ENCODE data around the gene DNAH17. TPM values are rescaled to one million over a fixed set of nuclear protein-coding genes. Genes with fewer than 3 reads are reported as not detected.

Gene DNAH17
- total and polyA plus RNA-seq, 2 of the 13 experiments (the other 11 are each of a cell fraction or from before 2014, with no cell fraction given): 0.86 to 1.6 TPM

DNA sequence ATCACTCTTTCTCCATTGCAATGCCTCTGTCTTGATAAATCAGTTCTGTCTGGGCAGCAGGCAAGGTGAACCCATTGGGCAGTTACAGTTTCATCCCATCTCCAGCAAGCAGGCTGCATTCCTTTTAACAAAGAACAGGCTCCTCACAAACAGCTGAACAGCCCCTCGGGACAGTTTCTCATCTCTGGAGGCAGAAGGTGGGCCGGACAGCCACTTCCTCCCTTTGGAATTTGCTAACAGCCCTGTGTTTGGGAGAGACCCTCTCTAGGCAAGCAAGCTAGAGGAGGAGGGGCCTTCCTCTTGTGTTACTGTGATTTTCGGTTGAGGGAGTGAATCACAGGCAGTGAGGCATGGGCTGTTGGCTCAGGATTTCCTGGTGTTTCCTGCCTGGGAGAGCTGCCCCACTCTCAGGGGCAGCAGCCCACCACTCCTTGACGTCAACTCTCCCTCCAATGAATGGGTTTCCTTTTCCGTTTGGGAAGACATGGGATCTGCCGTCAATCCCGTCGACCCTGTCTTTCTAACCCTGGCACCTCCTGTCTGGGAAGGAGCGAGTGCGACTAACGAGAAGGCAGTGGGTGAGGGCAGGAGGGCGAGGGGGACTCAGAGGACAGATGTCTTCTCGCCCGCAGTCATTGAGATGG, 202.4 kb downstream of the DNAH17 start (continued):
- no peak for TF ChIP-seq TARDBP (CRISPR knock-in tag; IDR thresholded peaks at IDR 0.05)
- no peak for TF ChIP-seq ZZZ3 (CRISPR knock-in tag; IDR thresholded peaks at IDR 0.05; ENCODE audit: borderline replicate concordance)
- no peak for TF ChIP-seq REST (IDR thresholded peaks at IDR 0.05; ENCODE audit: borderline replicate concordance in 1 of 2, low read depth in 1 of 2, low read length in 2 of 2)
- TF ChIP-seq PHF8 (CRISPR knock-in tag; IDR thresholded peaks at IDR 0.05): no peak
- TF ChIP-seq HOXA9 (CRISPR knock-in tag; IDR thresholded peaks at IDR 0.05; ENCODE audit: borderline replicate concordance): no peak
- TF ChIP-seq CEBPB (IDR thresholded peaks at IDR 0.05; ENCODE audit: borderline replicate concordance, low read depth, low read length): no peak
- TF ChIP-seq ZNF121 (CRISPR knock-in tag; IDR thresholded peaks at IDR 0.05): no peak
- TF ChIP-seq, protein P1, sequence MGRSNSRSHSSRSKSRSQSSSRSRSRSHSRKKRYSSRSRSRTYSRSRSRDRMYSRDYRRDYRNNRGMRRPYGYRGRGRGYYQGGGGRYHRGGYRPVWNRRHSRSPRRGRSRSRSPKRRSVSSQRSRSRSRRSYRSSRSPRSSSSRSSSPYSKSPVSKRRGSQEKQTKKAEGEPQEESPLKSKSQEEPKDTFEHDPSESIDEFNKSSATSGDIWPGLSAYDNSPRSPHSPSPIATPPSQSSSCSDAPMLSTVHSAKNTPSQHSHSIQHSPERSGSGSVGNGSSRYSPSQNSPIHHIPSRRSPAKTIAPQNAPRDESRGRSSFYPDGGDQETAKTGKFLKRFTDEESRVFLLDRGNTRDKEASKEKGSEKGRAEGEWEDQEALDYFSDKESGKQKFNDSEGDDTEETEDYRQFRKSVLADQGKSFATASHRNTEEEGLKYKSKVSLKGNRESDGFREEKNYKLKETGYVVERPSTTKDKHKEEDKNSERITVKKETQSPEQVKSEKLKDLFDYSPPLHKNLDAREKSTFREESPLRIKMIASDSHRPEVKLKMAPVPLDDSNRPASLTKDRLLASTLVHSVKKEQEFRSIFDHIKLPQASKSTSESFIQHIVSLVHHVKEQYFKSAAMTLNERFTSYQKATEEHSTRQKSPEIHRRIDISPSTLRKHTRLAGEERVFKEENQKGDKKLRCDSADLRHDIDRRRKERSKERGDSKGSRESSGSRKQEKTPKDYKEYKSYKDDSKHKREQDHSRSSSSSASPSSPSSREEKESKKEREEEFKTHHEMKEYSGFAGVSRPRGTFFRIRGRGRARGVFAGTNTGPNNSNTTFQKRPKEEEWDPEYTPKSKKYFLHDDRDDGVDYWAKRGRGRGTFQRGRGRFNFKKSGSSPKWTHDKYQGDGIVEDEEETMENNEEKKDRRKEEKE (IDR thresholded peaks at IDR 0.05): no peak
- no peak for TF ChIP-seq ZNF232 (CRISPR knock-in tag; IDR thresholded peaks at IDR 0.05; ENCODE audit: borderline replicate concordance)
- TF ChIP-seq RXRA (CRISPR knock-in tag; IDR thresholded peaks at IDR 0.05): 0 out of 2 replicates have a peak, but pooled peaks have one; percentile 30
- TF ChIP-seq NFAT5 (CRISPR knock-in tag; IDR thresholded peaks at IDR 0.05): no peak
- no peak for TF ChIP-seq ZNF430 (CRISPR knock-in tag; IDR thresholded peaks at IDR 0.05)

All from HepG2 (cell line).